Tracheal epithelial cell (primary cell): ENCODE measurements around the gene RAB25. TPM values are rescaled to one million over a fixed set of nuclear protein-coding genes. Genes with fewer than 3 reads are reported as not detected.

Experiments
- total RNA-seq: library from RNA; depleted of rRNA; stranded (reverse); fragments of >200 nt; gene quantifications from 2 replicates; pipeline ENCODE4 v1.2.1, GENCODE V29; 2014

RAB25 gene
- total RNA-seq: 52.2 and 69.4 TPM in 2 replicates

GRCh38 chr1:156060937-156061636 is at the start of gene RAB25:
TSS of gene RAB25 (plus strand) at chr1:156061160. CDS start at chr1:156061401, 241 bp downstream.

DNA sequence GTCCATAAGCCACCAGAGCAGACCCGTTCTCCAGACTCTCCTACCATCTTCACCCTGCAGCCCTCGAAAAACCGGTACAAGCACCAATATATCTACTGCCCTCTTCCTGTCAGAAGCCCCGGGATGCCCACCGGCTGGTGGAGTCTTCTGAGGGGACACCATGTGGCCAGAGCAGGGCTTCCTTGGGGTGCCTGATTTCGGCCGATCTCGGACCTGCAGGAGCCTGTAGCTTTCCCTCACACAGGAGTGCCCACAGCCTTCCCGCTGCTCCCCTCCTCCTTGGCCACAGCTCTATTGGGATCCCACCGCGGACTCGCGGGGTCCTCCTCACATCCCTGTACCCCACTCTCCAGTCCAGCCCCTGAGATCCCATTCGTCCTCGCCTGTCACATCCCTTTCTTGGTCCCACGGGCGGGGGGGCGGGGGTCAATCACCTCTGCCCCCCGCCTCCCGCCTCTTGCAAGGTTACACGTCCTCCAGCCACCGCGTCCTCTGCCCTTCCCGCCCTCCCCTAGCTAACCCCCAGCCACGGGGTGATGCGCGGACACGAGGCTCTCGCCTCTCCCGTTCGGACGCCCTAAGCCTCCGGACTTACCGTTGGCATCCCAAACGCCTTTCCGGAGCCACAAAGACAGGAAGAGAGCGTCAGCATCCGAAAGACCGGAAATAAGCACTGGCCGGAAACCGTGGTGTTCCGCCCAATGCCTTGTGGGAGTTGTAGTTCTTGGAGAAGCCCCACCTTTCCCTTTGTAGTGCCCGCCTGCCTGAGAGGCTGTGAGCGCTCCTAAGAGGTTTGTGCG is 40.5 kb upstream of the RAB25 start, which contains the start of gene SSR2:
SSR2 (minus strand) TSS at position 659 of the 800 bp plus-strand sequence. CDS start 784 bp downstream, outside the sequence.

GRCh38 chr1:156053768-156054499 is 7.0 kb upstream of the RAB25 start, which contains the start of gene UBQLN4:
TSS of gene UBQLN4 (minus strand) at chr1:156053798. CDS start at chr1:156053701, 97 bp downstream.

GRCh38 chr1:156054500-156055280 is 6.3 kb upstream of the RAB25 start, which contains the start of gene LAMTOR2:
TSS of gene LAMTOR2 (plus strand) at chr1:156054782. CDS start at chr1:156054890, 108 bp downstream.

GRCh38 chr1:156082309-156083091 is 21.5 kb downstream of the RAB25 start, which contains the start of gene MEX3A:
TSS of gene MEX3A (minus strand) at chr1:156082465. CDS start at chr1:156081998, 467 bp downstream.

DNA sequence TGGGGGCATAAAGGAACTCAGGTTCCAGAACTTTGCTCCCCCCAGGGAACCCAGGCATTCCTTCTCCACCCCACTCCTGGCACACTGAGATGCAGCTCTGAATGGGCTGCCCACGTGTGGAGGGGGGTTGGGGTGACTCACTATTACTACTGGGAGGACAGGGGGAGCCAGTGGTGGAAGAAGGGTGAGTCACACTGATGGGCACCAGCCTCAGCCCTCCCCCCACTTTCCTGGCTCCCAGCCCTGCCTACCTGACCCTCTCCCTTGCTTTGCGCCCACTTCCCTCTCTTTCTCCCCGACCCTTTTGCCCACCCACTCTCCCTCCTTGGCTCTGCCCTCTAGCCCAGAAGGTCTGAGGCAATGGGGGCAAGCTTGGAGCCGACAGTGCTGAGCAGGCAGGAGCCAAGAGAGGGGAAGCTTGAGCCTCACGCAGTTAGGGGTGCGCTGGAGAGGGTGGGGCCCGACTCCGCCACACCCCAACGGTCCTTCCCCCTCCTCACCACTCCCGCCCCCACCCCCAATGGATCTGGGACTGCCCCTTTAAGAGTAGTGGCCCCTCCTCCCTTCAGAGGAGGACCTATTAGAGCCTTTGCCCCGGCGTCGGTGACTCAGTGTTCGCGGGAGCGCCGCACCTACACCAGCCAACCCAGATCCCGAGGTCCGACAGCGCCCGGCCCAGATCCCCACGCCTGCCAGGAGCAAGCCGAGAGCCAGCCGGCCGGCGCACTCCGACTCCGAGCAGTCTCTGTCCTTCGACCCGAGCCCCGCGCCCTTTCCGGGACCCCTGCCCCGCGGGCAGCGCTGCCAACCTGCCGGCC is 53.4 kb downstream of the RAB25 start, which contains the start of gene LMNA:
LMNA (plus strand) TSS at position 611 of the 818 bp plus-strand sequence. CDS start 208 bp downstream, outside the sequence.

Other genes starting within 250 kb of the RAB25 start
- gene GON4L, start 203.9 kb upstream of the RAB25 start, total RNA-seq: 16.0 and 17.4 TPM in 2 replicates
- 0.21 and 3.4 TPM in 2 replicates for gene SYT11, start 201.6 kb upstream of the RAB25 start, total RNA-seq
- gene RIT1, start 149.8 kb upstream of the RAB25 start, total RNA-seq: 35.0 and 35.2 TPM in 2 replicates
- 12.3 and 23.9 TPM in 2 replicates for gene KHDC4, start 126.7 kb upstream of the RAB25 start, total RNA-seq
- gene RXFP4, start 119.5 kb upstream of the RAB25 start, total RNA-seq: 0.24 TPM in 1 of 2 replicates, not detected in the other
- 55.6 and 76.6 TPM in 2 replicates for gene ARHGEF2, start 82.6 kb upstream of the RAB25 start, total RNA-seq
- gene SSR2, start 40.2 kb upstream of the RAB25 start, total RNA-seq: 326 and 576 TPM in 2 replicates
- 17.6 and 18.3 TPM in 2 replicates for gene UBQLN4, start 7.4 kb upstream of the RAB25 start, total RNA-seq
- 48.4 and 74.9 TPM in 2 replicates for gene LAMTOR2, start 6.4 kb upstream of the RAB25 start, total RNA-seq
- 1.9 and 6.5 TPM in 2 replicates for gene MEX3A, start 21.3 kb downstream of the RAB25 start, total RNA-seq
- gene LMNA, start 53.6 kb downstream of the RAB25 start, total RNA-seq: 687 and 701 TPM in 2 replicates
- 3.4 TPM in 2 replicates for gene SEMA4A, start 92.4 kb downstream of the RAB25 start, total RNA-seq
- 4.8 and 6.8 TPM in 2 replicates for gene SLC25A44, start 132.9 kb downstream of the RAB25 start, total RNA-seq
- gene PMF1, start 151.8 kb downstream of the RAB25 start, total RNA-seq: 36.4 and 58.4 TPM in 2 replicates
- 0.24 TPM in 1 of 2 replicates, not detected in the other for gene BGLAP, start 181.0 kb downstream of the RAB25 start, total RNA-seq
- gene PAQR6, start 186.9 kb downstream of the RAB25 start, total RNA-seq: 0.72 TPM in 1 of 2 replicates, not detected in the other
- 53.5 and 67.0 TPM in 2 replicates for gene SMG5, start 221.7 kb downstream of the RAB25 start, total RNA-seq
- gene TMEM79, start 223.2 kb downstream of the RAB25 start, total RNA-seq: 6.3 and 6.8 TPM in 2 replicates
- gene GLMP, start 234.5 kb downstream of the RAB25 start, total RNA-seq: 28.9 and 37.7 TPM in 2 replicates
- gene VHLL, start 238.1 kb downstream of the RAB25 start, total RNA-seq: 0.72 TPM in 1 of 2 replicates, not detected in the other